Trophoblast cell (in vitro differentiated cells and primary cell): ENCODE results near the gene MED13L.

ENCODE experiments used
- DNase-seq, 2 donors: peaks; one replicate each; pipeline ENCODE4 v3.0.0-alpha.2; 2016
- H2AFZ ChIP-seq: 2 replicates; pipeline ENCODE4 v1.6.1; 2013; ENCODE audit warnings: low read length, moderate library complexity, mild to moderate bottlenecking; ENCODE audit not compliant: insufficient read depth, poor library complexity
- H2AK5ac ChIP-seq: 2 replicates; pipeline ENCODE4 v1.6.1; 2013; ENCODE audit warnings: mild to moderate bottlenecking, low read length
- H2BK120ac ChIP-seq: 2 replicates; pipeline ENCODE4 v1.6.1; 2013; ENCODE audit warnings: low read length, mild to moderate bottlenecking, moderate library complexity; ENCODE audit not compliant: insufficient read depth, poor library complexity
- H2BK12ac ChIP-seq: 2 replicates; pipeline ENCODE4 v1.6.1; 2013; ENCODE audit warnings: mild to moderate bottlenecking, low read length, moderate library complexity
- H2BK5ac ChIP-seq: 2 replicates; pipeline ENCODE4 v1.6.1; 2013; ENCODE audit warnings: low read length, low read depth, moderate library complexity, mild to moderate bottlenecking; ENCODE audit not compliant: poor library complexity
- H3K14ac ChIP-seq: 2 replicates; pipeline ENCODE4 v1.6.1; 2013; ENCODE audit warnings: mild to moderate bottlenecking, low read length
- H3K18ac ChIP-seq: 2 replicates; pipeline ENCODE4 v1.6.1; 2013; ENCODE audit warnings: mild to moderate bottlenecking, low read length
- H3K23ac ChIP-seq: 2 replicates; pipeline ENCODE4 v1.6.1; 2013; ENCODE audit warnings: low read length
- H3K27ac ChIP-seq: 2 replicates; pipeline ENCODE4 v1.5.1; 2013; ENCODE audit warnings: low read depth, mild to moderate bottlenecking, inconsistent platforms, low read length, moderate library complexity
- H3K27me3 ChIP-seq: 2 replicates; pipeline ENCODE4 v1.6.1; 2013; ENCODE audit warnings: inconsistent platforms, mild to moderate bottlenecking, low read length, moderate library complexity; ENCODE audit not compliant: insufficient read depth
- H3K36me3 ChIP-seq, 2 experiments: 1 replicate in 1 of 2; 2 replicates in 1 of 2; pipeline ENCODE4 v1.6.1; 2013; ENCODE audit warnings: low read length in 2 of 2, mild to moderate bottlenecking in 2 of 2, moderate library complexity in 1 of 2; ENCODE audit not compliant: insufficient read depth in 2 of 2, control insufficient read depth in 1 of 2
- H3K4ac ChIP-seq: 2 replicates; pipeline ENCODE4 v1.6.1; 2013; ENCODE audit warnings: low read depth, mild to moderate bottlenecking, low read length, moderate library complexity
- H3K4me1 ChIP-seq, 2 experiments: 1 replicate in 1 of 2; 2 replicates in 1 of 2; pipeline ENCODE4 v1.6.1; 2013; ENCODE audit warnings: low read length in 2 of 2, mild to moderate bottlenecking in 2 of 2, moderate library complexity in 1 of 2; ENCODE audit not compliant: insufficient read depth in 2 of 2, control insufficient read depth in 1 of 2
- H3K4me2 ChIP-seq: 2 replicates; pipeline ENCODE4 v1.6.1; 2013; ENCODE audit warnings: inconsistent platforms, mild to moderate bottlenecking, low read length, moderate library complexity
- H3K4me3 ChIP-seq: 2 replicates; pipeline ENCODE4 v1.5.1; 2013; ENCODE audit warnings: mild to moderate bottlenecking, low read depth, low read length, inconsistent platforms
- H3K79me1 ChIP-seq: one replicate; pipeline ENCODE4 v1.6.1; 2013; ENCODE audit warnings: low read length
- H3K79me2 ChIP-seq: 2 replicates; pipeline ENCODE4 v1.6.1; 2013; ENCODE audit warnings: low read length, mild to moderate bottlenecking; ENCODE audit not compliant: control insufficient read depth, insufficient read depth, poor library complexity
- H3K9ac ChIP-seq: 2 replicates; pipeline ENCODE4 v1.6.1; 2013; ENCODE audit warnings: mild to moderate bottlenecking, low read length
- H3K9me3 ChIP-seq: 2 replicates; pipeline ENCODE4 v1.6.1; 2013; ENCODE audit warnings: low read depth, mild to moderate bottlenecking, control low read depth, inconsistent platforms, low read length; ENCODE audit not compliant: insufficient read depth
- H4K12ac ChIP-seq: 2 replicates; pipeline ENCODE4 v1.6.1; 2013; ENCODE audit warnings: low read depth, mild to moderate bottlenecking, low read length, moderate library complexity
- H4K8ac ChIP-seq: 2 replicates; pipeline ENCODE4 v1.6.1; 2013; ENCODE audit warnings: low read depth, mild to moderate bottlenecking, low read length, moderate library complexity
- H4K91ac ChIP-seq: one replicate; pipeline ENCODE4 v1.6.1; 2013; ENCODE audit warnings: low read depth, mild to moderate bottlenecking, low read length, moderate library complexity
- WGBS: extraction: QIAGEN DNeasy Blood & Tissue Kit; methylation state at CpG from one replicate; pipeline ENCODE4 v1.1.7; 2013; ENCODE audit warnings: missing lambda C conversion rate; ENCODE audit not compliant: insufficient read length, insufficient coverage; ENCODE audit errors: extremely low coverage; 5-methylcytosine and 5-hydroxymethylcytosine counted together

Gene MED13L

DNA sequence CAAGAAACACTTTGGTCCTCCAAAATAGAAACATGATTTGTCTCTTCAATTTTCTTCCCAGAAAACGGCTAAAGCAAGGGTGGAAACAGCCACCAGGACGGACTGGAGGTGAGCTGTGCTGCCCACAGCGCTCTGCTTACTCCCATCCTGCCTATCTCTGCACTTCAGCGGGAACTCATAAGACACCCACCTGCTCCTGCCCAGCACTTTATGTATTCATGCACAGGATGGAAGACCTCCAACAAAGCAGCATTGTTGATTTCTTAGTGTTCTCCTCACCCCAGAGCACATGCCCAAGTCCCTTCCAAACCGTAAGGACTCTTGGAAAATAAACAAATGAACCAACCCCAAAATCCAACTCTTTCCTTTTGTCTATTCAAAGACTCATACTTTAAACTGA is 277.2 kb downstream of the MED13L start:
- no peak overlapping the region for H3K14ac ChIP-seq
- H3K27me3 ChIP-seq, result no peaks in the 10 kb centered on the region
- H3K79me1 ChIP-seq, result no peaks in the 10 kb centered on the region
- no peaks in the 10 kb centered on the region for H3K9me3 ChIP-seq
- H2BK5ac ChIP-seq, result peak overlapping the region; percentile 13
- WGBS, result no CpG with 5 or more reads among the region's 5 CpGs
- H2AK5ac ChIP-seq, result no peak overlapping the region
- H2BK120ac ChIP-seq, result no peak overlapping the region
- DNase-seq, result no peak
- H3K4me1 ChIP-seq, result no peaks in the 10 kb centered on the region
- H3K4me3 ChIP-seq, result no peak overlapping the region
- no peaks in the 10 kb centered on the region for H3K79me2 ChIP-seq
- H4K91ac ChIP-seq, result no peak overlapping the region
- H3K9ac ChIP-seq, result no peak overlapping the region
- no peak overlapping the region for H3K23ac ChIP-seq
- H3K4ac ChIP-seq, result no peak overlapping the region
- no peak overlapping the region for H3K4me2 ChIP-seq
- H3K18ac ChIP-seq, result peak overlapping the region; percentile 45
- H4K8ac ChIP-seq, result peak overlapping the region; percentile 19
- no peak overlapping the region for H3K27ac ChIP-seq
- H2AFZ ChIP-seq, result no peak overlapping the region
- H4K12ac ChIP-seq, result peak overlapping the region; percentile 54
- peaks cover 16 to 26% of the 10 kb centered on the region in 2 experiments for H3K36me3 ChIP-seq
- H2BK12ac ChIP-seq, result no peak overlapping the region

- no peak overlapping the region for H2AFZ ChIP-seq
- no peaks in the 10 kb centered on the region for H3K79me1 ChIP-seq
- H3K27ac ChIP-seq, result no peak overlapping the region
- H4K8ac ChIP-seq, result no peak overlapping the region
- no peak overlapping the region for H3K14ac ChIP-seq
- H2BK120ac ChIP-seq, result no peak overlapping the region
- no peaks in the 10 kb centered on the region for H3K9me3 ChIP-seq
- H2AK5ac ChIP-seq, result no peak overlapping the region
- no peaks in the 10 kb centered on the region for H3K79me2 ChIP-seq
- no peak overlapping the region for H3K4ac ChIP-seq
- H2BK5ac ChIP-seq, result no peak overlapping the region
- no peak overlapping the region for H4K12ac ChIP-seq
- H3K27me3 ChIP-seq, result no peaks in the 10 kb centered on the region
- H3K4me1 ChIP-seq, result no peaks in the 10 kb centered on the region
- H3K23ac ChIP-seq, result no peak overlapping the region
- H3K36me3 ChIP-seq, result peaks cover 18 to 29% of the 10 kb centered on the region in 2 experiments
- no peak overlapping the region for H3K18ac ChIP-seq
- H3K4me3 ChIP-seq, result no peak overlapping the region
- no peak overlapping the region for H3K4me2 ChIP-seq
- DNase-seq, result no peak
- H2BK12ac ChIP-seq, result no peak overlapping the region
- no peak overlapping the region for H4K91ac ChIP-seq
- no CpG with 5 or more reads among the region's 2 CpGs for WGBS
- H3K9ac ChIP-seq, result no peak overlapping the region
These were observed 277.9 kb downstream of the MED13L start for GRCh38 chr12:115999582-115999981.

DNA sequence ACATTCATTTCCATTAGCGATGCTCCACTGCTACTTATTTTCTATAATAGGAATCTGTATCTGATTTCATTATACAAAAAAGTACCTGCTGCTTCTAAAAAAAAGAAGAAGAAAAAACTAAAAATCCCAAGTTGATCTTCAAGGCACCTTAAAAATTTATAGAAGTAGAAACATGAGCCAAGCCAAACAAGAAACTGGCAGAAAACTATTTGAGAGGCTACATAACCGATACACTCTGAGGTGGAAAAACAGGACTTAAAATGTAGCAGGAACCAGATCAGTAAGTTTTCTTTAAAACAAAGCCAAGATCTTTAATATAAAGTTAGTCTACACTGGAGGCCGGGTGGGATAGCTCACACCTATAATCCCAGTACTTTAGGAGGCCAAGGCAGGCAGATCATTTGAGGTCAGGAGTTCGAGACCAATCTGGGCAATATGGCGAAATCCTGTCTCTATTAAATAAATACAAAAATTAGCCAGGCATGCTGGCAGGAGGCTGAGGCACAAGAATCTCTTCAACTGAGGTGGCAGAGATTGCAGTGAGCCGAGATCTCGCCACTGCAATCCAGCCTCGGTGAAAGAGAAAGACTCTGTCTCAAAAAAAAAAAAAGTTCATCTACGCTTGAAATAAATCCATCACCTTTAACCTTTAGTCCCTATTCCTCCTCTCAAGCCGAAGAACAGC is 278.6 kb downstream of the MED13L start:
- WGBS, result no CpG with 5 or more reads among the region's 10 CpGs
- no peaks in the 10 kb centered on the region for H3K79me1 ChIP-seq

GRCh38 chr12:115998119-115998633 is 279.3 kb downstream of the MED13L start:
- Histone ChIP-seq H3K23ac (no peak overlapping the region), H4K91ac (no peak overlapping the region), H3K9me3 (no peaks in the 10 kb centered on the region), H2BK12ac (no peak overlapping the region), H2BK120ac (peak overlapping the region; percentile 43), H3K36me3 (peaks cover 22 to 32% of the 10 kb centered on the region in 2 experiments), H3K14ac (no peak overlapping the region), H2BK5ac (peak overlapping the region; percentile 3), H3K4me2 (no peak overlapping the region), H2AK5ac (no peak overlapping the region), H4K12ac (no peak overlapping the region), H3K4me1 (no peaks in the 10 kb centered on the region), H2AFZ (no peak overlapping the region), H3K4me3 (no peak overlapping the region), H3K27me3 (no peaks in the 10 kb centered on the region), H3K9ac (no peak overlapping the region), H3K18ac (peak overlapping the region; percentile 75), H3K4ac (no peak overlapping the region), H4K8ac (no peak overlapping the region), H3K27ac (no peak overlapping the region), H3K79me2 (no peaks in the 10 kb centered on the region), H3K79me1 (no peaks in the 10 kb centered on the region)
- peak; percentile 33 to 82 for DNase-seq
- no CpG with 5 or more reads among the region's 3 CpGs for WGBS

More for the DNA sequence above, 278.6 kb downstream of the MED13L start:
- Histone ChIP-seq H3K4ac (no peak overlapping the region), H4K8ac (no peak overlapping the region), H3K9ac (no peak overlapping the region), H2AK5ac (no peak overlapping the region), H3K27me3 (no peaks in the 10 kb centered on the region), H3K4me2 (no peak overlapping the region), H3K23ac (no peak overlapping the region), H3K4me1 (no peaks in the 10 kb centered on the region), H3K27ac (no peak overlapping the region), H3K18ac (no peak overlapping the region), H3K79me2 (no peaks in the 10 kb centered on the region), H2BK120ac (no peak overlapping the region), H3K4me3 (no peak overlapping the region), H4K12ac (no peak overlapping the region), H2AFZ (no peak overlapping the region), H3K14ac (no peak overlapping the region), H4K91ac (no peak overlapping the region), H3K36me3 (peaks cover 21 to 30% of the 10 kb centered on the region in 2 experiments), H2BK5ac (no peak overlapping the region), H2BK12ac (no peak overlapping the region), H3K9me3 (no peaks in the 10 kb centered on the region)
- no peak for DNase-seq
